Stimulated activated CD4-positive, alpha-beta T cell treated with anti-CD3 and anti-CD28 coated beads, Interleukin-4, amount 100 ng/mL, for 1 hour (primary cell): ENCODE data around the gene SLC6A8.

Experiments
- DNase-seq: peaks from one replicate; pipeline ENCODE4 v3.0.0-alpha.2; 2020

The SLC6A8 gene

DNA sequence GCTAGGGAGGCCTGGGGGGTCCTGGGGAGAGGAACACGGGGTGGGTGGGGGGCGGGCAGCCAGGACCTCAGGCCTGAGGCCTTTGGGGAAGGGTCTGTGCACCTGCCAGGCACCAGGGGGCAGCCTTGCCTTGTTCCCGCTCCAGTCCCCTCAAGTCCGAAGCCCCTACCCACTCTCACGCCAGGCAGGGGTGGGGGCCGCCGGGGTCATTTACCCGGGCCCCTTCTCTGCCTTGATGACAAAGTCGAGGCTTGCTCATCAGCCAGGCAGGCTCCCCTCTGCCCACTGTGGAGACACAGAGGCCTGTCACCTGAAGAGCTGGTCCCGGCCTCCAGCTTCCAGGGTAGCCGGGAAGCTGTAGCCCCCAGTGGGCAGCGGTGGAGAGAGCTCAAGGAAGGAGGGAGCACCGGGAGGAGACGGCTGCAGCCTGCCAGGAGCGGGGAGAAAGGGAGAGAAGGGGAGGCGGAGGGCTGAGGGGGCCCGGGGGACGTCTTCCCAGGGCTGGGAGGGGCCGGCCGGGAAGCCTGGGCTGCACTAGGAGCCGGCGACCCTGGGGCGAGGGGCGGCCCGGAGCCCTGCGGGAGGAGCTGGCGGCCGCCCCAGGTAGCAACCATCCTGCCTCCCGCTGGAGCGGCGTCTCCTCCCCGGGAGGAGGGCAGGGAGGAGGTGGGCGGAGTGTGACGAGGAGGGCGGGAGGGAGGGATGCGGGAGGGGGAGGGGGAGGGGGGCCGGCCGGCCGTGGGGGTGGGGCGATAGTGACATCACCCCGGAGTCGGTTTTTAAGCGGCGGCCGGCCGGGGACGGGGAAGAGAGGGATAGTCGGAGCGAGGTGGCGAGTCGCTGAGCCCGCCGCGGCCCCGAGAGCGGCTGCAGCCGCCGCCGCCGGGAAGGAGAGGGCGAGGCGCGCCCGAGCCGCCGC, at the start of gene SLC6A8:
Gene SLC6A8, plus strand, starts transcription at position 806 of the 919 bp plus-strand sequence. CDS start 649 bp downstream, outside the sequence.
- DNase-seq = peak; percentile 32

DNA sequence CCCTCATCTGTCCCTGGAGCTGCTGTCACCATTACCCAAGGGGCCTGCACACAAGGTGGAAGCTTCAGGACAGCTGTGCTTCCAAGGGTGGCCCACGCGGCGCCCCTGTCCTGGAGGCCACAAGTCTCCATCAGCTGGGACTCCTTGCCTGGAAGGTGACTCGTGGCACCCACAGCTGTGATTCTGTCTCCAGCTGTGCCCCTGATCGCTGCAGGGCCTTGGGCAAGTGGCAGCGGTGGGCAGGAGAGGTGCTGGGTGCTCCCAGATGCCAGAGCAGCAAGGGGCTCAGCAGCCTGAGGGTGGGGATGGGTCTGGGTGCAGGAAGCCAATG, 49.7 kb upstream of the SLC6A8 start:
- no peak for DNase-seq

GRCh38 chrX:153638436-153639176, 49.1 kb upstream of the SLC6A8 start:
- no peak for DNase-seq

GRCh38 chrX:153639177-153640044, 48.3 kb upstream of the SLC6A8 start:
- DNase-seq = no peak

DNA sequence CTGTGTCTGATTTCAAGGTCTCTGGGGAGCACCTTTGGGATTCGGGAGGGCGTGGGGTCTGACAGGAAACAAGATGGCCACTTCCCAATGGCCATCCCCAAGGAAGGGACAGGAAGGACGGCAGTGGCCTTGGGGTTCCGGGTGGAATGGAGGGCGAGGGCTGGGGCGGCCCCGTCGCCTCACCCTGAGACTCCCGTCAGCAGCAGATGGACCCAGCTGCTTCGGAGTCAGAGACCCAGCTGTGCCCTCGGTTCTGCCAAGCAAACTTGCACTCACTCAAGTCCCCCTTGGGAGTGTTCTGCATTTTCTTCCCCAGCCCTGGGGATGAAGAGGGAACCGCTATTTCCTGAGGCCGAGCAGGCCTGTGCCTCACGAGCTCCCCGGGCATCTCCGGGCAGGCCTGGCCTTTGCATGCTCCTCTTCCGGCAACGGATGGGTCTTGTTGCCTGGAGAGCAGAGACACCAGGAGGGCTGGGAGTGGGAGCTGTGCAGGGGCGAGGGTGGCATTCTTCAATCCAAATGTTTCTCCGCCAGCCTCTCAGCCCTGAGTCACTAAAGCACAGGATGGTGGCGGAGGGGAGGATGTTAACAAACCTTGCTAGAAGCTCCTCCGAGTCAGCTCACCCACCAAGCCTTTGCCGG, 47.6 kb upstream of the SLC6A8 start:
- no peak for DNase-seq

DNA sequence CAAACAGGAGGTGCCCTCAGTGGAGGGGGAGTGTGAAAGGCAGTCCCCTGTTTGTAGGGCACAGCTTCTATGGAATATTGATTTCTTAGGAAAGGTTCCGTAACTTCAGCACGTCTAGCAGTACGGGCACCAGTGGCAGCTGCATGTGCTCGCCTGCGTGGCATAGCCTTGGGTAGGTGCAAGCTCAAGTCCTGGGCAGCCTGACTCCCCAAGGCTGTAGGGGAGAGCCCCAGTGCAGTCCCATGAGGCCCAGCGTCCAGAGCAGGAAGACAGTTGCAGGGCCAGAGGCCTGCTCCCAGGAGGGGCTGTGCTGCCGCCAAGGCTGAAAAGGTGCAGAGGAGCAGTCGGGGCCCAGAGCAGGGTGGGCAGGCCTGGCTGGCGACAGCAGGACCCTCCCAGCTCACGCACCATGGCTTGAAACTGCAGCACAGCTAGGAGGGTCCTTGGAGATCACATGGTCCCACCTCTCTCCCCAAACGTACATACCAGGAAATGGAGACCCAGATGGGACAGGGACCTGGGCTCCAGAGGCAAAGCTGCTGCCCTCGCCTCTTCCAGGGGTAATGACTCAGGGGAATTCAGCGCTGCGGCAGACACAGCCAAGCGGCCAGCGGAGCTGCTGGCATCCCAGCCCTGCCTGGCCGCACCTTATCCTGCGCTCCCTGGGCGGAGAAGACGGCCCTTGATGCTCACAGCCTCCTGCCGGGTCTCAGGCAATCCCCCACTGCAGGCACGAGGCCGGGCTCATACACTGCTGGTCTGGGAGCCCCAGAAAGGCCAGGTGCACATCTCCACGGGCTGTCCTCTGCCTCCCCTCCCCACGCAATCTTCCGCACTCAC, 46.8 kb upstream of the SLC6A8 start:
- DNase-seq = no peak

DNA sequence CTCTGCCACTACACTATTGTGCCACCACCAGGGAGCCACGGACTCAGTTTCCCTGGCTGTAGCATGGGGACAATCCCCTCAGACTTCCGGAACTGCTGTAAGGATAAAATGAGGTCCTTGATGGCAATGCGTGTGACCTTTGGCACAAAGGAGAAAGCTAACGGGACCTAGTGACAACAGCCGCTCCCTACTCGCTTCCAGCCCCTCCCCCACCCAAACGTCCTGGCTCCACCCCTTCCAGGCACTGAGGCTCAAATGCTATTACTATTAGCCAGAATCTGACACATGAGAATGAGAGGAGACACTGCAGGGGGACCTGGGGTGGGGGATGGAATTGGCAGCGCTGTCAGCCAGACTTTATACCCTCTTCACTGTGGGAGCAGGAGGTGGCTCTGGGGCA, 46.1 kb upstream of the SLC6A8 start:
- DNase-seq = no peak

GRCh38 chrX:153642051-153642654, 45.6 kb upstream of the SLC6A8 start:
- peak; percentile 20 for DNase-seq

- no peak for DNase-seq
Observed at GRCh38 chrX:153642655-153643430, 44.9 kb upstream of the SLC6A8 start.

- no peak for DNase-seq
Observed at GRCh38 chrX:153643431-153644351, 44.0 kb upstream of the SLC6A8 start.

- no peak for DNase-seq
Observed at GRCh38 chrX:153644356-153645125, 43.2 kb upstream of the SLC6A8 start.

- no peak for DNase-seq
Observed at GRCh38 chrX:153645151-153645550, 42.6 kb upstream of the SLC6A8 start.

- DNase-seq = no peak
Observed at GRCh38 chrX:153645921-153646488, 41.7 kb upstream of the SLC6A8 start.

DNA sequence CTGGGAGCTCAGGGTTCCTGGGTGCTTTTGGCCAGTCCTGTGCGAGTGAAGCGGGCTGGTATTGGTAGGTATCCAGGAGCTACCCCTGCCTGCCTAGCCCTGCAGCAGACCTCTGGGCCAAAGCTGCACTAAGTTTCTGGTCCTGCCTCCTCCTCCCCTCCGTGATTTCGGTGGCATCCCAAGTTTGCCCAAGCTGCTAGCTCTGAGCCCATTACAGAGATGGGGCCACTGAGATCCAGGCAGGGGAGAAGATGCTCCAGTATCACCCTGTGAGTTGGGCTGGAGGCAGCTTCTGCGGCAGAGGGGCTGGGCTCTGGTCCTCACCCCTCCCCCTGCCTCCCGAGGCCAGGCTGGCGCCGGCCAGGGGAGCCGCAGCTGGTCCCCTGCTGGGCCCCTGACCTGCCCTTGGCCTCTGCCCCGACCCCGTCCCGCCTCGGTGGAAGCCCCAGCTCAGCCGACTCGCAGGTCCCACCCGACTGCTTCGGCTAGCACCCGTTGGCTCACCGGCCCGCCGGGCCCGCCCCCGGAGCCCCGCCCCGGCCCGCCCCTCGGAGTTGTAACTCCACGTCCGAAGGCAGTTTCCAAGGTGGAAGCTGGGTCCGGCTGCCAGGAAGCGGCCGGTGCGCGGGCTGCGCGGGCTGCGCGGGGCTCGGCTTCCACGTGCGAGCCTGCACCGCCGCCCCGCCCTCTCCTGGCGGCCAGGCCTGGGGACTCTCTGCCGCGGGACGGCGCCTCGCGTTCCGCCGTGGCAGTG, 40.9 kb upstream of the SLC6A8 start, which contains the start of gene DUSP9:
Gene DUSP9, plus strand, starts transcription at position 584 of the 754 bp plus-strand sequence. CDS start 751 bp downstream, outside the sequence.
- DNase-seq = no peak

DNA sequence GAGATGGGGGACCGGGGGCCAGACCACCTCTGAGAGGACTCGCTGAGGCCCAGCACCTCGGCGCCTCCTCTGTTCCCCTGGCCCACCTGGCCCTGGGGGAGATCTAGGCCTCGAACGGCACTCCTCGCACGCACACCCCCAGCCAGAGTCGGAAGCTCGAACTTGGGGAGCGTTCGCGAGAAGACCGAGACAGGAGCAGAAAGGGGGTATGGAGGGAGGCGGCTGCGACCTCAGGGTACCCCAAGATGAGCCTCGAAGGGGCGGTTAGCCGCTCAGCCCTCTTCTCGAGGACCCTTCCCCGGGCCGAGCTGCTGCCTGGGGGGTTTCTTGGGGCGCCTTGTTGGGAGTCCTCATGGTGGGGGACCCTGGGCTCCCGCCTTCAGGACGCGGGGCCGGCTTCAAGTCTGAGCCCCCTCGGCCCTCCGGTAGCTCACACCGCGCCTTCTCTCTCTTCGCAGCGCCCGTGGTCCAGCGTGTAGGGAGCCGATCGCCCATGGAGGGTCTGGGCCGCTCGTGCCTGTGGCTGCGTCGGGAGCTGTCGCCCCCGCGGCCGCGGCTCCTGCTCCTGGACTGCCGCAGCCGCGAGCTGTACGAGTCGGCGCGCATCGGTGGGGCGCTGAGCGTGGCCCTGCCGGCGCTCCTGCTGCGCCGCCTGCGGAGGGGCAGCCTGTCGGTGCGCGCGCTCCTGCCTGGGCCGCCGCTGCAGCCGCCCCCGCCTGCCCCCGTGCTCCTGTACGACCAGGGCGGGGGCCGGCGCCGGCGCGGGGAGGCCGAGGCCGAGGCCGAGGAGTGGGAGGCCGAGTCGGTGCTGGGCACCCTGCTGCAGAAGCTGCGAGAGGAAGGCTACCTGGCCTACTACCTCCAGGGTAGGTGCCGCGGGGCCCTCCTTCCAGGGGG, 40.0 kb upstream of the SLC6A8 start:
- no peak for DNase-seq
